ENCODE measurements around the gene SERPINA5. TPM values are rescaled to one million over a fixed set of nuclear protein-coding genes. Genes with fewer than 3 reads are reported as not detected.

The SERPINA5 gene
- total and polyA plus RNA-seq, 10 of the 15 experiments (the other 5 are each of a cell fraction or from before 2014, with no cell fraction given), result 0.90 TPM; not detected in 9

- CTCF ChIA-PET, result interaction anchor here (3.0 kb wide), 1 partner anchor 11 kb away, joined by 11 read pairs; no protein-coding TSS in a partner anchor
- TF ChIP-seq NBN (IDR thresholded peaks at IDR 0.05), result no peak
- no peak for TF ChIP-seq MXI1 (IDR thresholded peaks at IDR 0.05; ENCODE audit: low read depth, low read length)
- no peak for TF ChIP-seq IRF4 (IDR thresholded peaks at IDR 0.05; ENCODE audit: low read depth, low read length)
- TF ChIP-seq ZSCAN29 (IDR thresholded peaks at IDR 0.05), result no peak
- TF ChIP-seq SREBF1 (IDR thresholded peaks at IDR 0.05; ENCODE audit: low read length), result no peak
- TF ChIP-seq ZNF24 (IDR thresholded peaks at IDR 0.05), result no peak
- no peak for TF ChIP-seq NFYB (IDR thresholded peaks at IDR 0.05; ENCODE audit: insufficient read depth, low read depth, low read length)
- no peak for TF ChIP-seq TARDBP (IDR thresholded peaks at IDR 0.05; ENCODE audit: borderline replicate concordance)
- TF ChIP-seq YY1 (IDR thresholded peaks at IDR 0.05; ENCODE audit: low read depth, low read length), result no peak
- WGBS (ENCODE audit: insufficient coverage, insufficient replicate concordance, low lambda C conversion rate, missing lambda C conversion rate), result 41% methylated on average over 9 of the region's 9 CpGs
- Histone ChIP-seq H4K20me1 (ENCODE audit: control insufficient read depth, insufficient read depth) (no peaks in the 10 kb centered on the region), H3K36me3 (ENCODE audit: control insufficient read depth in 2 of 2, insufficient read depth in 2 of 2, low read length in 1 of 2) (no peaks in the 10 kb centered on the region), H3K4me2 (ENCODE audit: control insufficient read depth, insufficient read depth) (no peak overlapping the region), H3K27me3 (replicated peaks in 1 of 2; ENCODE audit: control insufficient read depth in 2 of 2, insufficient read depth in 2 of 2, low read length in 1 of 2) (no peaks in the 10 kb centered on the region), H3K27ac (ENCODE audit: control insufficient read depth, insufficient read depth) (no peak overlapping the region), H3K9ac (ENCODE audit: control insufficient read depth, insufficient read depth, low read length) (no peak overlapping the region), H3K79me2 (ENCODE audit: control insufficient read depth, insufficient read depth, low read length) (no peaks in the 10 kb centered on the region), H3K4me3 (no peak overlapping the region), H3K9me3 (replicated peaks; ENCODE audit: control insufficient read depth, insufficient read depth, low read length) (no peaks in the 10 kb centered on the region; the same call in 2 of the 3 replicates), H3K4me1 (ENCODE audit: control insufficient read depth, insufficient read depth, low read length) (no peaks in the 10 kb centered on the region), H2AFZ (ENCODE audit: control insufficient read depth, low read depth, low read length) (no peak overlapping the region)
- no peak for DNase-seq (ENCODE audit: low read depth, low spot score)
- in situ Hi-C loops (cut with MboI) (no loop called here), intact Hi-C loops (cut with micrococcal nuclease; ENCODE audit: unreplicated experiment) (no loop called here)
- no peak for ATAC-seq
- SMC1A ChIA-PET (ENCODE audit: uncharacterized antibody, unreplicated experiment), result no interaction called here
- no TSS peak for BruUV-seq (replicated peaks)
- RAD21 ChIA-PET (ENCODE audit: unreplicated experiment), result no interaction called here
- POLR2A ChIA-PET, result no interaction called here
- no peak for FAIRE-seq
These were observed 21.5 kb upstream of the SERPINA5 start for GRCh38 chr14:94559638-94560290.

GRCh38 chr14:94560291-94560665 lies 20.9 kb upstream of the SERPINA5 start:
- no peaks in the 10 kb centered on the region for H3K79me2 ChIP-seq (ENCODE audit: control insufficient read depth, insufficient read depth, low read length)
- no peak overlapping the region for H3K4me2 ChIP-seq (ENCODE audit: control insufficient read depth, insufficient read depth)
- ATAC-seq (no peak), DNase-seq (ENCODE audit: low read depth, low spot score) (no peak), FAIRE-seq (no peak)
- no peaks in the 10 kb centered on the region for H3K27me3 ChIP-seq (replicated peaks in 1 of 2; ENCODE audit: control insufficient read depth in 2 of 2, insufficient read depth in 2 of 2, low read length in 1 of 2)
- H4K20me1 ChIP-seq (ENCODE audit: control insufficient read depth, insufficient read depth), result no peaks in the 10 kb centered on the region
- no peak for TF ChIP-seq DPF2 (IDR thresholded peaks at IDR 0.05)
- no peak for TF ChIP-seq STAT3 (IDR thresholded peaks at IDR 0.05; ENCODE audit: low read depth, low read length)
- TF ChIP-seq MYC (IDR thresholded peaks at IDR 0.05; ENCODE audit: insufficient read depth, insufficient read length, insufficient replicate concordance, low read length, severe bottlenecking), result no peak
- no peak for TF ChIP-seq FOS (IDR thresholded peaks at IDR 0.05; ENCODE audit: borderline replicate concordance, extremely low read depth, insufficient read length)
- TF ChIP-seq RAD21 (IDR thresholded peaks at IDR 0.05; ENCODE audit: insufficient read depth, low read depth, low read length), result no peak
- no peak for TF ChIP-seq GABPA (IDR thresholded peaks at IDR 0.05; ENCODE audit: low read depth)
- TF ChIP-seq SPI1 (IDR thresholded peaks at IDR 0.05; ENCODE audit: borderline replicate concordance, insufficient read depth, low read depth, low read length), result no peak
- TF ChIP-seq SIN3A (IDR thresholded peaks at IDR 0.05; ENCODE audit: low read depth, low read length), result no peak
- no peak for TF ChIP-seq SMARCA5 (IDR thresholded peaks at IDR 0.05)
- TF ChIP-seq WRNIP1 (IDR thresholded peaks at IDR 0.05; ENCODE audit: borderline replicate concordance, low read depth, low read length), result no peak
- TF ChIP-seq PBX3 (IDR thresholded peaks at IDR 0.05; ENCODE audit: insufficient replicate concordance, low read depth, low read length), result no peak
- TF ChIP-seq ZNF207 (IDR thresholded peaks at IDR 0.05; ENCODE audit: borderline replicate concordance), result no peak
- no peak overlapping the region for H3K4me3 ChIP-seq
- H3K36me3 ChIP-seq (ENCODE audit: control insufficient read depth in 2 of 2, insufficient read depth in 2 of 2, low read length in 1 of 2), result no peaks in the 10 kb centered on the region
- no peaks in the 10 kb centered on the region for H3K4me1 ChIP-seq (ENCODE audit: control insufficient read depth, insufficient read depth, low read length)
- ChIA-PET SMC1A (ENCODE audit: uncharacterized antibody, unreplicated experiment) (no interaction called here), POLR2A (no interaction called here), CTCF (interaction anchor here (3.0 kb wide), 1 partner anchor 12 kb away, joined by 11 read pairs; no protein-coding TSS in a partner anchor), RAD21 (ENCODE audit: unreplicated experiment) (no interaction called here)
- 16% methylated on average over 3 of the region's 3 CpGs for WGBS (ENCODE audit: insufficient coverage, insufficient replicate concordance, low lambda C conversion rate, missing lambda C conversion rate)
- H3K9ac ChIP-seq (ENCODE audit: control insufficient read depth, insufficient read depth, low read length), result no peak overlapping the region
- H3K27ac ChIP-seq (ENCODE audit: control insufficient read depth, insufficient read depth), result no peak overlapping the region
- no peaks in the 10 kb centered on the region; the same call in 2 of the 3 replicates for H3K9me3 ChIP-seq (replicated peaks; ENCODE audit: control insufficient read depth, insufficient read depth, low read length)
- BruUV-seq (replicated peaks), result no TSS peak
- intact Hi-C loops (cut with micrococcal nuclease; ENCODE audit: unreplicated experiment), result no loop called here
- in situ Hi-C loops (cut with MboI), result no loop called here
- no peak overlapping the region for H2AFZ ChIP-seq (ENCODE audit: control insufficient read depth, low read depth, low read length)
